NOMO-1 (cell line): ENCODE measurements around the gene BCAS3.
"Not testable (repeated sequence)": the region's sequence is repeated elsewhere in the genome, so short reads cannot be mapped to it uniquely, and the experiment has no call there.

Source experiments
- DNase-seq, 2 experiments: peaks; one replicate each; lab custom pipeline; 2025; ENCODE audit not compliant: unreplicated experiment in 2 of 2; lab: John Stamatoyannopoulos, UW

Gene BCAS3

GRCh38 chr17:60863892-60864707, 186.4 kb downstream of the BCAS3 start:
- peak; percentile 44 to 77 for DNase-seq

GRCh38 chr17:60864708-60865005, 187.0 kb downstream of the BCAS3 start:
- DNase-seq, result no peak

GRCh38 chr17:60874772-60875171, 197.1 kb downstream of the BCAS3 start:
- DNase-seq, result no peak

DNA sequence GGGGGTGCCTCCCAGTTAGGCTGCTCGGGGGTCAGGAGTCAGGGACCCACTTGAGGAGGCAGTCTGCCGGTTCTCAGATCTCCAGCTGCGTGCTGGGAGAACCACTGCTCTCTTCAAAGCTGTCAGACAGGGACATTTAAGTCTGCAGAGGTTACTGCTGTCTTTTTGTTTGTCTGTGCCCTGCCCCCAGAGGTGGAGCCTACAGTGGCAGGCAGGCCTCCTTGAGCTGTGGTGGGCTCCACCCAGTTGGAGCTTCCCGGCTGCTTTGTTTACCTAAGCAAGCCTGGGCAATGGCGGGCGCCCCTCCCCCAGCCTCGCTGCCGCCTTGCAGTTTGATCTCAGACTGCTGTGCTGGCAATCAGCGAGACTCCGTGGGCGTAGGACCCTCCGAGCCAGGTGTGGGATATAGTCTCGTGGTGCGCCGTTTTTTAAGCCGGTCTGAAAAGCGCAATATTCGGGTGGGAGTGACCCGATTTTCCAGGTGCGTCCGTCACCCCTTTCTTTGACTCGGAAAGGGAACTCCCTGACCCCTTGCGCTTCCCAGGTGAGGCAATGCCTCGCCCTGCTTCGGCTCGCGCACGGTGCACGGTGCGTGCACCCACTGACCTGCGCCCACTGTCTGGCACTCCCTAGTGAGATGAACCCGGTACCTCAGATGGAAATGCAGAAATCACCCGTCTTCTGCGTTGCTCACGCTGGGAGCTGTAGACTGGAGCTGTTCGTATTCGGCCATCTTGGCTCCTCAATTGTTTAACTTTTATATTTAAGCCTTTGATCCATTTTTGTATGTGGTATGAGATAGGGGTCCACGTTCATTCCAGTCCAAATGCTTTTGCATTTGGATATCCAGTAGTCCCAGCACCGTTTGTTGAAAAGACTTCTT, 209.3 kb downstream of the BCAS3 start:
- not testable (repeated sequence) for DNase-seq

DNA sequence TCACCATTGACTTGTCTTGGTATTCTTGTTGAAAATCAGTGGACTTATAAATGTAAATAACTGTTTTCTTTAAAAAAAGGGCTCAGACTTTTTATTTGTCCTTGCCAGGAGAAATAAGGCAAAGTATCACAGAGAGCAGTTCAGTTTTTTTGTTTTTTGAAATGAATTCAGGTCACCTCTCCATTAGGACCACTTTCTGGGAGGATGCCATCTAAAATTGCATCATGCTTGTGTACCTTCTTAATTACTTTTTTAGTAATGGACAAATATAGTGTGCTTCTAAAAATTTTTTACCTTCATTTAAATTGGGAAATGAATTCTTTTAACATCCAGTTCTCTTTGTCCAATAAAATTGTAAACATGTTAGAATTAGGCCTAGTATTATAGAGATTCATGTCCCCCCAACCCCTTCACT, 210.0 kb downstream of the BCAS3 start:
- DNase-seq, result no peak

DNA sequence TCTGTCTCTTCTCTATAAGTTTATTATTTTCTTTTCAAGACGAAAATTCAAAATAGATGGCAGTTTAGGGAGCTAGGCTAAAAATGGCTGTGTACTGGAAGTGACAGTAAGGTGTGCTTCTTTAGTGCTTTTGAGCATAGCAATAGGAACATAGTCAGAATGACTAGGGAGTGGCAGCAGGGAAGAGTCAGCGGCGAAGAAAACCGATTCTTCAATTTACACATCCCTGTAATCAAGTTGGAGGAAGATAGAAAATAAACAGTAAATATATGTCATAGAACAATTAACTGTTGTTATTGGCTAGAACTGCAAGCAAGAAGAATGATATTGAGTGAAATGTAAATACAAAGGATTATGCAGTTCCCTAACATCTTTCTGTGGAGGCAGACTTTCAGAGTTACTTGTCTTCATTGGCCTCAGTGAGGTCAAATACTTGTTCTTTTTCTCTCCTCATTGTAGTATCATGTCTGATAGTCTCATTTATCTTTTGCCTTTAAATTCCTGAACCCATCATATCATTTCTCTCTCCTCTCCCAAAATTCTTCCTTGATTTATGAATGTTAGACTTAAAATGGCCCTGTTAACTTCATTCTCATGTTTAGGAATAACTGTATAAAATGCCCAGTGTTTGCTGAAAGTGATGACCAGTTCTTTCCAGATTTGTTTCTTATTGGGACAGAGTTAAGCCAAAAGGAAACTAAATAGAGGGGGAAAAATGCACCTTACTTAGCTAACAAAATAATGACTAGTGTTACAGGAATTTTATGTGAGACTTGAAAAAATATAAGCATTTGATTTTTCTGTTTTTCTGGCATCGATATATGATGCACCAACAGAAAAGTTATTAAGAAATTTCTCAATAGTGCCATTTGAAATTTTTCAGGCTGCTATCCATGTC, 211.4 kb downstream of the BCAS3 start:
- no peak for DNase-seq

- DNase-seq, result no peak
Observed at GRCh38 chr17:60891149-60891548, 213.5 kb downstream of the BCAS3 start.

DNA sequence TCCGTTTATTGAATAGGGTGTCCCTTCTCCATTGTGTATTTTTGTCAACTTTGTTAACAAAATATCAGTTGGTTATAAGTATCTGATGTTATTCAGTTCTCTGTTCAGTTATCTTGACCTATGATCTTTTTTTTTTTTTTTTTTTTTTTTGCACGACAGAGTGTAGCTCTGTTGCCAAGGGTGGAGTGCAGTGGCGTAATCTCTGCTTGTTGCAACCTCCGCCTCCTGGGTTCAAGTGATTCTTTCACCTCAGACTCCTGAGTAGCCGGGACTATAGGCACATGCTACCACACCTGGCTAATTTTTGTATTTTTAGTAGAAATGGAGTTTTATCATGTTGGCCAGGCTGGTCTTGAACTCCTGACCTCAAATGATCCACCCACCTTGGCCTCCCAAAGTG, 215.8 kb downstream of the BCAS3 start:
- DNase-seq, result no peak

DNA sequence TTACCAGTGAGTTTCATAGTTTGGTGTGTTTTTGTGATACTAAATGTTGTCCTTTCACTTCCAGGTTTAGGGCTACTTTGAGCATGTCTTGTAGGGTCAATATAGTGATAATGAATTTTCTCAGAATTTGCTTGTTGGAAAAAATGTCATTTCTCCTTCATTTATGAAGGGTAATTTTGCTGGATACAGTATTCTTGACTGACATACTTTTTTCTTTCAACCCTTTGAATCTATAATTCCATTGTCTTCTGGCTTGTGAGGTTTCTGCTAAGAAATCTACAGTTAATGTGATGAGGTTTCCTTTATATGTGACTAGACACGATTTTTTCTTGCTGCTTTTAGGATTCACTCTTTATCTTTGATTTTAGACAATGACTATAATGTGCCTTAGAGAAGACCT, 219.3 kb downstream of the BCAS3 start:
- DNase-seq, result no peak

DNA sequence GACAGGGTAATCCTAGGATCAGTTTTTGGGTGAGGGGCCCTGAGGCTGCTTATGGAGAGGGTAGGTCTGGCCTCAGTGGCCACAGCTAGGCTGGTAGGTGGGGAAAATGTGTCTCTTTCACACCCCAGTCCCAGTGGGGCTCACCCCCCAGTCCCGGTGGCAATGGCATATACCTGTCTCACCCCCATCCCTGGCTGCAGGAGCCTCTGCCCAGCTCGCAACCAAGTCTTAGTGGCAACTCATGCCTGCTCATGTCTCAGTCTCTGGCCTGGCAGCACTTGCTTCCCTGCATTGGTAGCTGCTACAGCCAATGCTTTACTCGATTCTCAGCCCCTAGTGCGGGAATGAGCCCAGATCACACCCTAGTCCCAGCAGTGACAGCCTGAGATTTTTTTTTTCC, 221.5 kb downstream of the BCAS3 start:
- no peak for DNase-seq

DNA sequence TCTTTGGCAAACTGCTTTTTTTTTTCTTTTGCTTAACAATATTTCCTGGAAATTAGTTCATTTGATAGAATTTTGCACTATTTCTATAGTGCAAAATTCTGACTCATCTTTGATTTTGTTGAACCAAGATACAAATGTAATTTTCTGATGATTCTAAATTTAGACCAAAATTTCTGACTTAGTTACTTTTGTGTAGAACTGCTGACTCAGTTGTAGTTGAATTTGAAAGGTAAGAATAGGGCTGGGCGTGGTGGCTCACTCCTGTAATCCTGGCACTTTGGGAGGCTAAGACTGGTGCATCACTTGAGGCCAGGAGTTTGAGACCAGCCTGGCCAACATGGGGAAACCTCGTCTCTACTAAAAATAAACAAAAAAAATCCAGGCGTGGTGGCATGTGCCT, 223.0 kb downstream of the BCAS3 start:
- no peak for DNase-seq

DNA sequence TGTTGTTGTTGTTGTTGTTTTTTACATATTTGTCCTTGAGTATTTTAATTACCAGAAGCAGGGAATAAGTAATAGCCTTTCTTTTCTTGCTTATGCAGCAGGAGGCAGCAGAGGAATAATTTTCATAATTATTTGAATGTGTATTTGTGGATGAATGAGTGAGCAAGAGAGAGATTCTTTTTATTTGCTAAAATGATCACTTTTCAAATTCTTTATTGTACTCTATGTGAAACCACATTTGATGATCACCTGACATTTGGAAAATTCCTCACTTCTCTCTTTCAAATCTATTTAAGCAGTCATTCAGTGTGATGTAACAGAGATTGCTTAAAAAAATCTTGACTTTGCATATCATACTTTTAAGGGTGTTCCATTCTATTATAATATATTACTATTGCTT, 223.6 kb downstream of the BCAS3 start:
- DNase-seq, result peak in 1 of 2 experiments; percentile 31

DNA sequence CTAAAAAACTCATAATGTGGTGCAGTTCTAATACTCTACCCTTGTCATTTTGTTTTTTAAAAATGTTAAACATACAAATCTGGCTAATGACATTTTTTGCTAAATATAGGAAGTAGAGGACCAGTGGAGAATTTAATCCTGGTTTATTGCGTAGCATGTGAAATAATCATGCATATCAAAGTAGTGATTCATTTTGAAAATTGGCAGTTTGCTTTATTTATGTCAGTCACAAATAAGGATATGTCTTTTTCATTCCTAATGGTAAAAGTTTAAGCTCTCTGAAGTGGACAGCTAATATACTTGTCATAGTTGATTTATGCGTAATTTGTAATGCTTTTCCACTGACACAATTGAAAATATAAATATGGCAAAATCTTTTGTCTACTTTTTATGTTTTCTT, 224.2 kb downstream of the BCAS3 start:
- DNase-seq, result no peak

DNA sequence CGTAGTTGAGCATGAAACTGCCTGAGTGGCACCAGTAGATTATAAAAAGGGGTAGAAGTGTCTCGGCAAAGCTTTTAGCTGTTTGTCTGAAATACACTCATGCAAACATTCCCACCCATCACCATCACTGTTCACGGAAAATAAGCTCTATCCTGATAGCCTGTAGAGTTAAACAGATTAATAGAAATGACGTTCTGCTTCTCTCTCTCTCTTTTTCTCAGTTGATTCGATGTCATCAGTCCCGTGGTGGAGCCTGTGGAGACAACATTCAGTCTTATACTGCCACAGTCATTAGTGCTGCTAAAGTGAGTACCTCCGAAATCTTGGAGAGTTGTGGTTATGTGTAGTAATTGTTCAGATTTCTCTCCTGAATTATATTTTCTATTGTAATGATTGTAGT, 224.7 kb downstream of the BCAS3 start:
- DNase-seq, result no peak

GRCh38 chr17:60904582-60904981, 226.9 kb downstream of the BCAS3 start:
- DNase-seq, result no peak

- no peak for DNase-seq
Observed at GRCh38 chr17:60905709-60906108, 228.1 kb downstream of the BCAS3 start.

DNA sequence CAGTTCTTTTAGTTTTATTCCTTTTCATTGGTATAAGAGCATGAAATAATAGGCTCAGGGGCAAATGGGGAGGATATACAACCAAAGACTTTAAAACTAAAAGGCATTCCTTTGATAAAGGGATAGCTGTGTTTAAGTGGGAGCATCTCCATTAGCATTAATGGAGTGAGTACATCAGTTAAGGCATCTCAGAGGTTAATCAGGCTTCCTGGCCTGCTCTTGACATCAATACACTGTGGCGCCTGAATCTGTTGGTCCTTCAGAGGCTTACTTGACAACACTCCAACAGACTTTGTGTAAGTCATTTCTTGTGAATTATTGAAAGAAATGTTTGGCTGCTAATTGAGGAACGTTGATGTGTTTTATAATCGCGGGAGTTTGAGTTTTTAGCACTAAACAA, 230.7 kb downstream of the BCAS3 start:
- no peak for DNase-seq

DNA sequence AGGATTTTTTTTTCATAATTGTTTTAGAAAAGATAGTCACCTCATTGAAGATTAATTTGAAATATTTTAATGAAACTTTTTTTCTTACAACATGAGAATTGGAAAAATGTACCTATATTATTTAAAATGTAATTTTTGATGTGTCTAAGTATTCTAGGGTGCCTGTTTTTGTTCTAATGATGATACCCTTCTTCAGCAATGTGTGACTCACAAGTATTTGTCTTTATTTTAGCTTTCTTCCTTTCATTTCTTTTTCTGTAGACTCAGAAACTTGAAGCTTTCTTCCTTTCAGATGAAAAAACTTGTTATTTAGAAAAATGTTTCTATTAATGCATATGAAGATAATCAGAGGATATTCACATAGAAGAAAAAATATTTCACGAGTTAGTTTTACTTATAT, 231.8 kb downstream of the BCAS3 start:
- DNase-seq, result no peak

- DNase-seq, result no peak
Observed at GRCh38 chr17:60910415-60910814, 232.8 kb downstream of the BCAS3 start.

DNA sequence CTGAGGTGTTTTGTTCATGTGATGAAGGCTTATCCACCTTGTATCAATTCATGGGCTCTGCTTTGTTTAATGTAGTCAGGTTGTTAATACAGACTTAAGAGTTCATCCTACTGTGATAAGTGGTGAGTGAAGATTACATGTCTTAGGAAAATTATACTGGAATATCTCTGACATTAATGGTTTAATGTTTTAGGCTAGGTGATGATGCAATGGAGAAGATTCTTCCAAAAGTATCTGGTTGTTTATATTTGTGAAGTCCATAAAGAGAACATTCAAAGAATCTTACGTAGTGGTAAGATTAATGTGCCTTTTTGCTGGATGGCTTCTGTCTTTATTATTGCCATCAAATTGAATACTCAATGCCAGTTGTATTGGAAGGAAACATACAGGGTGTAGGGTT, 236.4 kb downstream of the BCAS3 start:
- DNase-seq, result no peak

DNA sequence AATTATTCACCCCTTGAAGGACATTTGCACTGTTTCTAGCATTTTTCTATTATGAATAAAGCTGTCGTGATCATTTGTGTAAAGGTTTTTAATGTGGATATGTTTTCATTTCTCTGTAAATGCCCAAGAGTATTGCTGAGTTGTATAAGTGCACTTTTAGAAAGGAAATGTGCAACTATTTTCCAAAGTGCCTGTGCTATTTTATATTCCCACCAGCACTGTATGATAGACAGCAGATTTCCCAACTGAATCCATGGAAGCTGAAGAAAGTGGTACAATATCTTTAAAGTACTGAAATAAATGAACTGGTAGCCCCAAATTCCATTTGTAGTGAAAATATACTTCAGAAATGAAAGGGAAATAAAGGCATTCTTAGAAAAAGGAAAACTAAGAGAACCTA, 238.4 kb downstream of the BCAS3 start:
- DNase-seq, result no peak
